NCI-H2081 treated with DMSO at 0.1 percent for 48 hours (cell line): ENCODE data around the gene THOC5.
"Not testable (repeated sequence)": the region's sequence is repeated elsewhere in the genome, so short reads cannot be mapped to it uniquely, and the experiment has no call there.

Experiments
- DNase-seq: peaks from one replicate; lab custom pipeline; 2025; lab: John Stamatoyannopoulos, UW

The THOC5 gene

DNA sequence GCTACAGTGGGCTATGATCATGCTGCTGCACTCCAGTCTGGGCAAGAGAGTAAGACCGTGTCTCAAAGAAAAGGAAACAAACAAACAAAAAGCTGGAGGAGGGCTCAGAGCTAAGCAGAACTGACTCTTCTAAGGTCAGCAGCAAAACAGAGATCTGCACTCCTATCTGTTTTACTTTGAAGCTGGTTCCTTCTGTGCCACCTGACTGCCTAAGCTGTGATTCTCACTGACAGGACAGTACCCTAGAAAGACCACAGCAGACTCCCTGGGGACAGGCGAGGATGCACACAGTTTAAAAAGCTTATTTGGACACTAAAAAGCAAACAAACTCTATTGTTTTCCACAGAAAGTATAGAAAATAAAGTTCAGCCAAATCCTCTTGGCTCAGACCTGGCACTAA, 43.0 kb downstream of the THOC5 start:
- no peak for DNase-seq

DNA sequence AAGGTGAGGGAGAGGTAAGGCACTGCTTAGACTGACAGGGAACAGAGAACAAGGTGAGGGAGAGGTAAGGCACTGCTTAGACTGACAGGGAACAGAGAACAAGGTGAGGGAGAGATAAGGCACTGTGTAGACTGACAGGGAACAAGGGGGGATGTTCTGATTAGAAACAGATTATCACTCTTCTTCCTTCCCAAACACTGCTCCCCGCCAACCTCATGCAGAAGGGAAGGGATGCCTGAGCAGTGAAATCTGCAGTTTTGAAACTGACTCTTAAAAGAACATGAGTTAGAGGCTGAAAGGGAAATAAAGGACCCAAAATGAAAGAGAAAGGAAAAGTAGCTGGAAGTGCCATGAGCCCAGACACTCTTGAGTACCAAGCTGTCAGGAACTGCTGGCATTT, 43.7 kb downstream of the THOC5 start:
- no peak for DNase-seq

DNA sequence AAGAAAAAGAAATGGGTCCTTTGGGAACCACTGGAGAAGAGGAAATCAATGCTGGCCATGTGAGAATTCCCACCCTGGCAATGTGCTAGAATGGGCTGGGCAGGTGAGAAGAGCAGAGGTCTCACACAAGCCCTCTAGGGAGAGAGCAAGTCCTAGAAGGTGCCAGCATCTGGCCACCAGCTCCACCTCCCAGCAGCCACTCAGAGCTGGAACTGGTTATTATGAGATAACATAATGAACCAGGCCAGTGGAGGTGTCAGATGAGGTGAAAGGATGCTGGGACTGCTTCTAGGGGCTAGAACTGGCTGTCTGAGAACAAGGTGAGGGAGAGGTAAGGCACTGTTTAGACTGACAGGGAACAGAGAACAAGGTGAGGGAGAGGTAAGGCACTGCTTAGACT, 44.3 kb downstream of the THOC5 start:
- DNase-seq = no peak

DNA sequence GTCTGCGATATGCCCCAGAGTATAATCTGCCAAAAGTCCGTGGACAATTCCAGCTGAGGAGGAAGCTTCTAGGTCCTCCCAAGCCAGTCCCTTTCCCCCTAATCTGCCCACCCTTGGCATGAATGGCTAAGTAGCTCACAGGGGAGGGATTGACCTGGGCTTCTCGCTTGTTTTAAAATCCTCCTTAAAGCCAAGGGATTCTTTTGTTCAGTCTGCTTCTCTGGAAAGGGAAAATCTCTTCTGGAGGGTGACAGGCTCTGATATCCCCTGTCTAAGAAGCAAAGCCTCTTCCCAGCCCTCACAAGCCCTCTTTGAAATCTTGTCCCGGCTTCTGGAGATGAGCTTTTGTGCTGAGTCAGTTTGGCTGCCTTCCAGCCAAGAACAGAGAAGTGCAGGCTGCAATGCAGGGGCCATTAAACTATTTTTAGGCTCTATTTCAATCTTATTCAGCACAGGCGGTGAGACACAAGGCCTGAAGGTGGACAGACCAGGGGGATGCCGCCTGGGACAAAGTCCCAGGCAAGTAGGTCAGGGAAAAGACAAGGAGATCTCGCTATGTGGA, 49.7 kb downstream of the THOC5 start:
- DNase-seq = no peak

DNA sequence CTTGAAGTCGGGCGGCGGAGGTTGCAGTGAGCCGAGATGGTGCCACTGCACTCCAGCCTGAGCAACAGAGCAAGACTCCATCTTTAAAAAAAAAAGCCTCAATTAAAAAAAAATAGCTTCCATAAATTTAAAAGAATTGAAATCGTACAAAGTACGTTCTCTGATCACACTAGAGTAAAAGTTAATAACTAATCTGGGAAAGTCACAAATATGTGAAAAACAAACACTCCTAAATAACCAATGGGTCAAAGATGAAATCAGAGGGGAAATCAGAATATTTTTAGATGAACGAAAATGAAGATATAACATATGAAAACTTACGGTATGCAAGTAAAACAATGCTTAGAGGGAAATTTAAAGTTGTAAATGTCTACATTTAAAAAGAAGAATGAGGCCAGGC, 53.7 kb downstream of the THOC5 start:
- no peak for DNase-seq

DNA sequence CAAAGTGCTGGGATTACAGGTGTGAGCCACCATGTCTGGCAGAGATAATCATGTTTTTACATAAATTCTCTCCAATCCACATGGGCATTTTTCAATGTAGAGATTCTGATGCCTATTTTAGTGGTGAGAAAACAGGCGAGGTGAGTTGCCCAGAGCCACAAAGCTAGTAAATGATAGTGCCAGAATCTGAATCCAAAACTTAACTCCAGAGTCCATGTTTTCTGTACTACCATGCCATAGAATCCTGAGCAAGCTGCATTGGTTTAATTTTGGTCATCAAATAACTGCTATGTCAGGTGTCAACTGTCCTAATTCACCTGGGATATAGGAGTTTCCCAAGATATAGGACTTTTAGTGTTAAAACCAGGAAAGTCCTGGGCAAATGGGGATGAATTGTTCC, 59.9 kb downstream of the THOC5 start:
- DNase-seq = no peak

DNA sequence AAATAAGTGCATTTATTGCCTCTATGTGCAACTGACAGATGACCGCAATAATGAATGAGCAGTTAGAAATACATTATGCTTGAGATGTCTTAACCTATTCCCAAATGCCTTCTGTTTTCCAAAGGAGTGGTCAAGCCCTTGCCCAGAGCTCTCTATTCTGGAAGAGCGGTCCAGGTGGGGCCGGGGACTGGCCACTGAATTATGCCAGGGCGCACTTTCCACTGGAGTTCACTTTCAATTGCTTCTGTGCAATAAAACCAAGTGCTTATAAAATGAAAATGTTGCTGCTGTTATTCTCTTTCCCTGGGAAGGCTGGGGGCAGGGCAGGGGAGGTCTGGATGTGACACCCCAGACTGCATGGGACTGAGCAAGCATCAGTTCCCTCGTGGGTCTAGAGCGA, 62.5 kb downstream of the THOC5 start:
- no peak for DNase-seq

DNA sequence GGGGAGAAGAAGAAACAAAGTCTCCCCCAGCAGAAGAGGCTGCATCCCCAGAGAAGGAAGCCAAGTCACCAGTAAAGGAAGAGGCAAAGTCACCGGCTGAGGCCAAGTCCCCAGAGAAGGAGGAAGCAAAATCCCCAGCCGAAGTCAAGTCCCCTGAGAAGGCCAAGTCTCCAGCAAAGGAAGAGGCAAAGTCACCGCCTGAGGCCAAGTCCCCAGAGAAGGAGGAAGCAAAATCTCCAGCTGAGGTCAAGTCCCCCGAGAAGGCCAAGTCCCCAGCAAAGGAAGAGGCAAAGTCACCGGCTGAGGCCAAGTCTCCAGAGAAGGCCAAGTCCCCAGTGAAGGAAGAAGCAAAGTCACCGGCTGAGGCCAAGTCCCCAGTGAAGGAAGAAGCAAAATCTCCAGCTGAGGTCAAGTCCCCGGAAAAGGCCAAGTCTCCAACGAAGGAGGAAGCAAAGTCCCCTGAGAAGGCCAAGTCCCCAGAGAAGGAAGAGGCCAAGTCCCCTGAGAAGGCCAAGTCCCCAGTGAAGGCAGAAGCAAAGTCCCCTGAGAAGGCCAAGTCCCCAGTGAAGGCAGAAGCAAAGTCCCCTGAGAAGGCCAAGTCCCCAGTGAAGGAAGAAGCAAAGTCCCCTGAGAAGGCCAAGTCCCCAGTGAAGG, 64.3 kb downstream of the THOC5 start:
- not testable (repeated sequence) for DNase-seq

DNA sequence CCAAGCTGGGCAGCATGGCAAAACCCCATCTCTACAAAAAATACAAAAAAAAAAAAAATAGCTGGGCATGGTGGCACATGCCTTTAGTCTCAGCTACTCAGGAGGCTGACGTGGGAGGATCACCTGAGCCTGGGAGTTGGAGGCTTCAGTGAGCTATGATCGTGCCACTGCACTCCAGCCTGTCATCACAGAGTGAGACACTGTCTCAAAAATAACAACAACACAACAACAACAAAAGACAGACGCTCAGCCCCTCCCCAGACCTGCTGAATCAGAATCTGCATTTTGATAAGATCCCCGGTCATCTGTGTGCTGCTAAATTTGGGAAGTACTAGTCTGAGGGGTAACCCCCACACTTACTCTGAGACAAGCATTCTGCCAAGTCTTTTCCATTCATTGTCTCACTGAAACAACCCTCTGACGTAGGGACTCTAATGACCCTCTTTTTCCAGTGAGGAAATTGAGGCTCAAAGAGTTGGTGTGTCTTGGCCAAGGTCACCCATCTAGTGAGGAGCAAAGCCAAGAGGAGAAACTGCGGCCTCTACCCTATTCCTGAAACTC, 66.1 kb downstream of the THOC5 start:
- no peak for DNase-seq

DNA sequence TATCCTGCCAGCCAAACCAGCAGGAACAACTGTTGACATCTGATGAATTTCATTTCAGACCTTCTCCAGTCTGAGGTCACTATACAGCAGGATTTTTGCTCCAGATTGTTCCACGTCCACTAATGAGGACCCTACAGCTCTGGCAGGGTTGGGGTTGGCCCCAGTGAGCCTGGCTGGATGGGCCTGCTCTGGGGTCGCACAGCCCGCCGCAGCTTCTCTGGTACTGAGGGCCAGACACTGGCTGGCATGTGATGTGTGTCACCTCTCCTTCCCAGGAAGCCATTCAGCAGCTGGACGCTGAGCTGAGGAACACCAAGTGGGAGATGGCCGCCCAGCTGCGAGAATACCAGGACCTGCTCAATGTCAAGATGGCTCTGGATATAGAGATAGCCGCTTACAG, 68.1 kb downstream of the THOC5 start:
- no peak for DNase-seq

DNA sequence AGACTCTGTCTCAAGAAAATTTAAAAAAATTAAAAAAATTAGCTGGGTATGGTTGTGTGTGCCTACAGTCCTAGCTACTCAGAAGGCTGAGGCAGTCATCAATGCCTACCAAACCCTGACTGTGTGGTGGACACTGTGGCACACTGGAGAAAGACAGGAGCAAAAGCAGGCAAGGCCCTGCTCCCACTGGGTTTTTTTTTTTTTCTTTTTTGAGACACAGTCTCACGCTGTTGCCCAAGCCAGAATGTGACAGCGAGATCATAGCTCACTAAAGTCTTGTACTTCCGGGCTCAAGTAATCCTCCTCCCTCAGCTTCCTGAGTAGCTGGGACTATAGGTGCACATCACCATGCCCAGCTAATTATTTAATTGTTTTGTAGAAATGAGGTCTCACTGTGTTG, 68.9 kb downstream of the THOC5 start:
- DNase-seq = no peak

DNA sequence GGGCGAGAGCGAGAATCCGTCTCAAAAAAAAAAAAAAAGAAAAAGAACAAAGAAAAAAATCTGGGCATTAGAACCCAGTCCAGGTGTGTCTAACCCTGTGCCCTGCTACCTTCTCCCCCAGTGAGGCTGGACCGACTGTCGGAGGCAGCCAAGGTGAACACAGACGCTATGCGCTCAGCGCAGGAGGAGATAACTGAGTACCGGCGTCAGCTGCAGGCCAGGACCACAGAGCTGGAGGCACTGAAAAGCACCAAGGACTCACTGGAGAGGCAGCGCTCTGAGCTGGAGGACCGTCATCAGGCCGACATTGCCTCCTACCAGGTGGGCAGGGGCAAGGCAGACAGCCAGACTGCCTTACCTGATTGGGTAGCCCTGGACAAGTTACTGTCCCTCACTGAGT, 70.3 kb downstream of the THOC5 start:
- DNase-seq = no peak

DNA sequence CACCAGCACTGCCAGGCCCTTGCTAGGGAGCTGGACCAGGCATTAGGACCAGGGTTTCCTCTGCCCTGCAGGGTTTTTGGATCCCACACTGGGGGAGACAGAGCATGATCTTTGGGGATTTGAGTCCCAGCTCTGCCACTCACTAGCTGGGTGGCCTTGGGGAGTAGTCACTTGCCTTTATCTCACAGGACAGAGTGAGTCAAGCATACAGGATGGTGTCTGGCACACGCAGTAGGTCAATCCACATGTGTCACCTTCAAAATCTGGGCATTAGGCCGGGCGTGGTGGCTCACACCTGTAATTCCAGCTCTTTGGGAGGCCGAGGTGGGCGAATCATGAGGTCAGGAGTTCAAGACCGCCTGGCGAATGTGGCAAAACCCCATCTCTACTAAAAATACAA, 70.8 kb downstream of the THOC5 start:
- DNase-seq = no peak

DNA sequence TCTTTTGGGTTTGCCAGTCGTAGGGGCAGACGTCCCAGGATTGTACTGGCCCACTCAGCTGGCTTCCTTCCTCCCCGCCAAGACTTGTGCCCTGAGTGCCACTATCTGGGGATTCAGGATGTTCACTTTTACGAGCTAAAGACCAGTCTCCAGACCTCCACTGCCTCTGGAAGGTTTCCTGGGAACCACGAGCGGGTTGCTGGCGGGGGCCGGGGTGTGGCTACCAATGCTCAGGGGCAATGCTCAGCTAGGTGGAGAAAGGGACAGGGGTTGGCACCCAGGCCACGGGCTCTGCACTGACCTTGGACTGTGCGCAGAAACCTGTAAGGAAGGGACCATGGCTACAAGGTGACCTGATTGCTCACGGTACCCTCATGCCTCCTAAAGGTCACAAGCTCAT, 71.3 kb downstream of the THOC5 start:
- DNase-seq = no peak

DNA sequence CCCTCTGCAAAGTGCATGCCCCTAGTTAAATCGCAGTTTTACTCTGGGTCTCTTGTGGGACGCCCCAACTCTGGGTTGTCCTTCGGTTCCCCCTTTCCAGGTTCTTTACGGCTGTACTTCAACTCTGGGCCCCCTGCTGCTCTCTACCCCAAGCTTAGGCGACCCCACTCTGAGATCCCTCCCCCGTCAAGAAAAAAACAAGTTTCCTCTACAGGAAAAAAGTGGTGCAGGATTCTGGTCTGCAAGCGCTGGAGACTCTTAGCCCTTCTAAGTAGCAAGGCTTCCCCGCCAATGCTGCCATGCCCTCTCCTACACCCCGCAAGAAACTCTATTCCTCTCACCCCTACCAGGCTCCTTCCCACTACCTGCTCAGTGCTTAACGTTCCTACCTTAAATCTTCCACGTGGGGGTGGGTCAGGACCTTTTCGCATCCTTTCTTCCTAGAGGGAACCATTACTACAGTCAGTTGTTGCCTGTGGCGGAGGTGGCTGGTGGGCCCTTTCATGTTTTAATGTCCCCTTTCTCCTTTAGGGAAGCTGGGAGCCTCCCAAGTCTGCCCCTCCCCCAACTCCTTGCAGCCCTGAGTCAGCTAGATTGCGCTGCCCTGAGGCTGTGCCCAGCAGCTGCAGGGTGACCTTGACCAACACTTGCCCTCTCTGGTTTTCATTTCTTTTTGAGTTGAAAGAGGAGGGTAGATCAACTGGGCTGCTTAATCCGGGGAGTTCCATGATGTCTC, 72.1 kb downstream of the THOC5 start:
- DNase-seq = no peak

DNA sequence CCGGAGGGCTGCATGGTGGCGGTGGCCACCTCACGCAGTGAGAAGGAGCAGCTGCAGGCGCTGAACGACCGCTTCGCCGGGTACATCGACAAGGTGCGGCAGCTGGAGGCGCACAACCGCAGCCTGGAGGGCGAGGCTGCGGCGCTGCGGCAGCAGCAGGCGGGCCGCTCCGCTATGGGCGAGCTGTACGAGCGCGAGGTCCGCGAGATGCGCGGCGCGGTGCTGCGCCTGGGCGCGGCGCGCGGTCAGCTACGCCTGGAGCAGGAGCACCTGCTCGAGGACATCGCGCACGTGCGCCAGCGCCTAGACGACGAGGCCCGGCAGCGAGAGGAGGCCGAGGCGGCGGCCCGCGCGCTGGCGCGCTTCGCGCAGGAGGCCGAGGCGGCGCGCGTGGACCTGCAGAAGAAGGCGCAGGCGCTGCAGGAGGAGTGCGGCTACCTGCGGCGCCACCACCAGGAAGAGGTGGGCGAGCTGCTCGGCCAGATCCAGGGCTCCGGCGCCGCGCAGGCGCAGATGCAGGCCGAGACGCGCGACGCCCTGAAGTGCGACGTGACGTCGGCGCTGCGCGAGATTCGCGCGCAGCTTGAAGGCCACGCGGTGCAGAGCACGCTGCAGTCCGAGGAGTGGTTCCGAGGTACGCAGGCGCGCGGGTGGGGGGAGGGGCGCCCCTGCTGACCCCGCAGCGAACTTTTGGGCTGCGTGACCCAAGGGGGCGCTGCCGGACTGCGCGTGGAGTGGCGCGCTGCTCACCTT, 72.9 kb downstream of the THOC5 start:
- no peak for DNase-seq

DNA sequence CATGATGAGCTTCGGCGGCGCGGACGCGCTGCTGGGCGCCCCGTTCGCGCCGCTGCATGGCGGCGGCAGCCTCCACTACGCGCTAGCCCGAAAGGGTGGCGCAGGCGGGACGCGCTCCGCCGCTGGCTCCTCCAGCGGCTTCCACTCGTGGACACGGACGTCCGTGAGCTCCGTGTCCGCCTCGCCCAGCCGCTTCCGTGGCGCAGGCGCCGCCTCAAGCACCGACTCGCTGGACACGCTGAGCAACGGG, 73.4 kb downstream of the THOC5 start:
- DNase-seq = no peak

DNA sequence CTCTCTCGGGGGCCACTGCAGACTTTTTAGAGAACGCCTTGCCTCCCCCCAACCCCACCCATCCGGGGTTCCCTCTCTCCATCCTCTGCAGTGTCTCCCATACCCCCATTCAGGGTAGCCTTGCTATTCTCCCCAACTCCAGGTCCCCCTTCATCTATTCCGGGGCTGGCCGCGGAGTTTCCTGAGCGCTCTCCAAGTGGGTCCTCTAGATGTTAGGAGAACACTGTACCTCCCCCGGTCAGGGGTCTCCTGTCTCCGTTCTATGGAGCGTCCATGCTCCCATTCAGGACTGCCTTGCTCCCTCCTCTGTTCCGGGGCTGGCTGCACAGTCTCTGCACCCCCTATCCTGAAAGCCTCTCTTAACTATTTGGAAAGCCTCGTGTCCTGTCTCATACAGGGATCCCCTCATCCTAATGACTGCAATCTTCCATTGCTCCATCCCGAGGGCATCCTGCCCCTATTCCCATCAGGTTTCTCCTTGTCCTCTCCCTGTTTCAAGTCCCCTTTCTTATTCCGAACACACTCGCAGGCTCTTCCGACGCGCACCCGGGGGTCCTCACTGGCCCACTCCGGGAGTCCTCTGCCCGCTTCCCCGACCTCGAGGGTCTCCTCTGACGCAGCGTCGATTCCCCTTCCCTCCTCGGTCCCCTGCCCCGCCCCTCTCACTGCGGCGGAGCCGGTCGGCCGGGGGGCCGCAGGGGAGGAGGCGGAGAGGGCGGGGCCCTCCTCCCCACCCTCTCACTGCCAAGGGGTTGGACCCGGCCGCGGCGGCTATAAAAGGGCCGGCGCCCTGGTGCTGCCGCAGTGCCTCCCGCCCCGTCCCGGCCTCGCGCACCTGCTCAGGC, 73.9 kb downstream of the THOC5 start, which contains the start of gene NEFH:
TSS of gene NEFH (plus strand) at position 802 of the 845 bp plus-strand sequence. CDS start 45 bp downstream, outside the sequence.
- DNase-seq = no peak

DNA sequence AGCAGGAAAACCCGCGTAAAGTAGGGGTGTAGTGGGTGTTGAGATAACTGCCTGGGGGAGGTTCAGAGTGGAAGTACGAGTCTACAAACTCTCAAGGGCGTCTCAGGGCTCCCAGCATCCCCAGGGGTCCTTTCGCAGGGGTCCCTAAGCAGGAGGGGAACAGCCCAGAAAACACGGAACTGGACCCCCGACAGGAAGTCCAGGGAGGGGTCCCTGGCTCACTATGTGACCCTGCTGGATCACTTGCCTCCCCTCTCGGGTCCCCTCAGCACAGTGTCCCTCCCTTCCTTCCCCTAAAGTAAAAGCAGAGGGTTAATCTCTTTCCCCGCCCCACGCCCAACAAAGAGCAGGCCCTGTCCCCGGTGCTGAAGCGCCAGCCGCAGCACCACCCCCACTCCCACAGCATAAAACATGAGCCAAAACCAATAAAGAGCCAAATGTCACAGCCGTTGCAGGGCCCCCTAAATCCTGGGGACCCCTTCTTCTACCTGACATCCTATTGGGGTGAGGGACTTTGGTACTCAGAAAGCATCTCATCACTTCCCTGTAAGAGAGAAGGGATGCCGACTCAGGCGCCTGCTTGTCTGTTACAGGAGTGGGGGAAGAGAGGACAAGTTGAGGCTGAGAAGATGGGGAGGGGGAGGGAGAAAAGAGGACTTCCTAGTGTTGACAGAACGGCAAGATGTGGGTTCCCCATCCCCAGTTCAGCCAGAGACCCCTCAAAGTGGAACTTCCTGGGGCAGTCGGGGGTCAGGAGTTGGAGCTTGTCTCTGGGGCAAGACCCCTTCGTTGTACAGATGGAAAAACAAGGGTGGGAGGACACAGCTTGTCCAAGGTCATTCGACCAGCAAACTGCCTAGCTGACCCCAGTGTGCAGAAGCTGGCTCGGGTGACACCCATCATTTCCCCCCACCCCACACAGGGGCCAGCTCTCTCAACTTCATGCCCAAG, 75.0 kb downstream of the THOC5 start:
- DNase-seq = no peak

DNA sequence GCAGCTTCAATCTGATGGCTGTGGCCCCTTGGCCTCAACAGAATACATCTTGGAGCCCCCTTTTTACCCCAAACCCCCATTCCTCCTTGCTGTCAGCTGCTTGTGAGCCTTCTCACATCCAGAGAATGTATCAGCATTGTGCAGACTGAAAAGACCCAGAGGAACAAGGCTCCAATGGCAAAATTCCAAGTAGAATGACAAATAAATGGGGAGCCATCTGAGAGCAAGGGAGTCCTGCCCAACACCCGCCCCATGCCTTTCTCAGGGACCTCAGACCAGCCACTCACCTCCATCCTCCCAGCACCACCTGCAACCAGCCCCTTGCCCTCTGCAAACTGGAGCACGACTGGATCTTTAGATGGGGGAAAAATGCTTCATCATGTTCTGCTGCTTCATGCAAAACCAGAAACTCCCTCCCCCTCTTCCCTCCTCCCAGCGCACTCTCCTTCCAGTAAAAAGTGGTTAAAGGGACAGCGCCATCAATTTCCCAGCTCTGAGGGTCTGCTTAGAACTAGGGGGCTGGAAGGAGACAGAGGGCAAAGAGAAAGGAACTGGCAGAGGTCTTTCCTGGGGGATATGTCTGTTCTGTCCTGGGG, 75.7 kb downstream of the THOC5 start:
- DNase-seq = no peak
